Transverse colon (tissue), 4 donors: ENCODE measurements around the gene ARL8B.

Experiments used
- CTCF ChIP-seq, 5 experiments: fragments of 200-600 bp in 3 of 5; fragments of 450-650 bp in 2 of 5; sonication (generic) in 3 of 5; IDR thresholded peaks; 1 replicate in 2 of 5; 2 replicates in 3 of 5; pipeline ENCODE4 v1.5.1; 2016 to 2017; ENCODE audit warnings: antibody characterized with exemption in 5 of 5, inconsistent platforms in 3 of 5, mild to moderate bottlenecking in 2 of 5, moderate library complexity in 1 of 5
- POLR2A ChIP-seq: fragments of 450-650 bp; IDR thresholded peaks from one replicate; pipeline ENCODE4 v1.6.1; 2016; ENCODE audit warnings: antibody characterized with exemption, mild to moderate bottlenecking, moderate library complexity
- POLR2AphosphoS5 ChIP-seq, 3 donors: sonication (generic); formaldehyde crosslinking; IDR thresholded peaks; one replicate each; pipeline ENCODE4 v1.6.1; 2016; ENCODE audit warnings: antibody characterized with exemption in 3 of 3

- TF ChIP-seq CTCF (IDR thresholded peaks at IDR 0.05) (no peak), POLR2A (no peak), POLR2AphosphoS5 (IDR thresholded peaks at IDR 0.05) (no peak)
Measured at GRCh38 chr3:5084224-5084623, 37.9 kb upstream of the ARL8B start.
